GM21528 (cell line): ENCODE measurements around the gene TNFSF11.
A peak's percentile ranks its signal among the peaks of the same experiment; 100 is the strongest.
"Not testable (repeated sequence)": the region's sequence is repeated elsewhere in the genome, so short reads cannot be mapped to it uniquely, and the experiment has no call there.

Source experiments
- ATAC-seq: cut with Tn5 transposase; IDR thresholded peaks from one replicate; pipeline ENCODE4 v1.9.1; 2021; ENCODE audit warnings: mild to moderate bottlenecking, moderate library complexity; ENCODE audit not compliant: unreplicated experiment, low FRiP score

TNFSF11 gene

GRCh38 chr13:42559573-42560218 is 14.3 kb upstream of the TNFSF11 start:
- not testable (repeated sequence) for ATAC-seq

- not testable (repeated sequence) for ATAC-seq
These were observed 13.6 kb upstream of the TNFSF11 start for GRCh38 chr13:42560320-42560719.

- no peak for ATAC-seq
These were observed 12.0 kb upstream of the TNFSF11 start for GRCh38 chr13:42561752-42562467.

- no peak for ATAC-seq
These were observed 6.0 kb upstream of the TNFSF11 start for GRCh38 chr13:42567906-42568305.

- no peak for ATAC-seq
These were observed 4.2 kb upstream of the TNFSF11 start for GRCh38 chr13:42569576-42570344.

- ATAC-seq, result no peak
These were observed 2.1 kb upstream of the TNFSF11 start for GRCh38 chr13:42571895-42572294.

- ATAC-seq, result peak; percentile 75
These were observed 721 bp downstream of the TNFSF11 start for GRCh38 chr13:42574435-42575311.

GRCh38 chr13:42575938-42576337 is 2.0 kb downstream of the TNFSF11 start:
- ATAC-seq, result no peak

GRCh38 chr13:42577538-42577937 is 3.6 kb downstream of the TNFSF11 start:
- ATAC-seq, result no peak

GRCh38 chr13:42580644-42581043 is 6.7 kb downstream of the TNFSF11 start:
- no peak for ATAC-seq

GRCh38 chr13:42581427-42581826 is 7.5 kb downstream of the TNFSF11 start:
- ATAC-seq, result no peak

- no peak for ATAC-seq
These were observed 17.6 kb downstream of the TNFSF11 start for GRCh38 chr13:42591602-42592001.

- ATAC-seq, result no peak
These were observed 19.3 kb downstream of the TNFSF11 start for GRCh38 chr13:42592915-42593900.

- ATAC-seq, result no peak
These were observed 20.7 kb downstream of the TNFSF11 start for GRCh38 chr13:42594481-42595252.

GRCh38 chr13:42595253-42595571 is 21.3 kb downstream of the TNFSF11 start:
- ATAC-seq, result no peak

GRCh38 chr13:42597505-42597904 is 23.6 kb downstream of the TNFSF11 start:
- no peak for ATAC-seq

- no peak for ATAC-seq
These were observed 27.0 kb downstream of the TNFSF11 start for GRCh38 chr13:42600943-42601342.

- peak; percentile 75 for ATAC-seq
These were observed 29.0 kb downstream of the TNFSF11 start for GRCh38 chr13:42602906-42603305.

- no peak for ATAC-seq
These were observed 29.6 kb downstream of the TNFSF11 start for GRCh38 chr13:42603571-42603970.
